Mucosa of descending colon (tissue), 3 donors: ENCODE results near the gene SIGLEC5. TPM values are rescaled to one million over a fixed set of nuclear protein-coding genes. Genes with fewer than 3 reads are reported as not detected.

Source experiments
- ATAC-seq: fragments of 200-7000 bp; cut with Tn5 transposase; one replicate; pipeline ENCODE4 v1.9.1; 2020; ENCODE audit warnings: mild to moderate bottlenecking, moderate library complexity
- DNase-seq, 3 donors: peaks; one replicate each; pipeline ENCODE4 v3.0.0-alpha.2; 2020
- H3K36me3 ChIP-seq: fragments of 200-600 bp; one replicate; pipeline ENCODE4 v1.8.0; 2021; ENCODE audit warnings: low read depth, mild to moderate bottlenecking
- H3K4me1 ChIP-seq: fragments of 200-600 bp; one replicate; pipeline ENCODE4 v1.8.0; 2021; ENCODE audit warnings: low read depth, mild to moderate bottlenecking
- H3K4me3 ChIP-seq: fragments of 200-600 bp; one replicate; pipeline ENCODE4 v1.8.0; 2021; ENCODE audit warnings: mild to moderate bottlenecking
- H3K9me3 ChIP-seq: fragments of 200-600 bp; one replicate; pipeline ENCODE4 v1.8.0; 2021; ENCODE audit warnings: mild to moderate bottlenecking
- CTCF ChIP-seq: fragments of 200-600 bp; IDR thresholded peaks from one replicate; pipeline ENCODE4 v1.8.0; 2022; ENCODE audit warnings: antibody characterized with exemption, mild to moderate bottlenecking
- intact Hi-C, 2 donors: fragments of 100-400 bp; cut with DNase I in 1 of 2; cut with micrococcal nuclease in 1 of 2; formaldehyde crosslinking; loops; one replicate each; pipeline versions ENCODE4 v1.11.0 to v1.11.1; 2022; cut with DNase I, micrococcal nuclease
- total RNA-seq, 3 donors: library from RNA; stranded (reverse); fragmentation: NEBNext Ultra II Directional in 2 of 3; extraction: Animal tissue kit (Norgen Biotek cat#: 25700) in 2 of 3; gene quantifications; one replicate each; pipeline versions ENCODE4 v1.2.1 to v1.2.4, GENCODE V29; 2021 to 2023
- donor health status: DM: no; HTN: no; CAD: no; lungs with moderate emphysema.
- donor health status: DM: no; HTN: no; CAD: no.
- donor health status: DM: no; HTN: yes; CAD: no.

Gene SIGLEC5
- total RNA-seq, 3 donors from 2014 or later, result 0.32 to 0.84 TPM; not detected in 1

DNA sequence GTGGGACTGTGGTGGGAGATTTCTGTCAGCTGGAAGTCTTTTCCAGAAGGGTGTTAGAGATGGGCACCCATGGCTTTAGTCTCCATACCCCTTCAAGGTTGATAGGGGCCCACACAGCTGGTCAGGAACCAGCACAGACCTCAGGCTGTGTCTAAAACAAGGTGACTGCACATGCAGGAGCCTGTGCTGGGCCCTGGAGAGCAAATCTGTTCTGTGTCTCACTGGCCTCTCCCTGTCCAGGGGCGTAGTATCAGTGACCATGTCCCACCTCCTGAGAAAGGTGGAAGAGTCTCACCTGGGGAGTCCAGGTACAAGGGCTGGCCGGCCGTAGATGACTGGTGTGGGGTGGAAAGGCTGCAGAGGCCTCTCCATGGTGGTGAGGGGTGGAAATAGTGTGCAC, 39.8 kb downstream of the SIGLEC5 start:
- no peak for ATAC-seq
- H3K36me3 ChIP-seq, result peaks cover 10% of the 10 kb centered on the region
- peaks cover 30% of the 10 kb centered on the region for H3K9me3 ChIP-seq
- peaks cover 2% of the 10 kb centered on the region for H3K4me1 ChIP-seq
- no peak for TF ChIP-seq CTCF
- H3K4me3 ChIP-seq, result no peak overlapping the region
- intact Hi-C loops, result no loop called here
- DNase-seq, result no peak

DNA sequence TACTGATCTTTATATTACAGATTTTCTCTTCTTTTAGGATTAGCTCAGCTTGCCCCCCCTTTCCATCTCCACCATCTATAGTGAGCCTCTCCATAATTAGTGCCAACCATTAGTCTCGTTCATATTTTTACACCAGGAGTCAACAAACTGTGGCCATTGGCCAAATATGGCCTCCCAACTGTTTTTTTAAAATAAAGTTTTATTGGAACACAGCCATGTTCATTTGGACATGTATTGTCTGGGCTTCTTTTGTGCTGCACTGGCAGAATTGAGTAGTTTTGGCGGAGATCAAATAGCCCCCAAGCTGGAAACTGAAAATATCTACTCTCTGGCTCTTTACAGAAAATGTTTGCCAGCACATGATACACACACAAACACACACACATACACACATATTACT, 40.7 kb downstream of the SIGLEC5 start:
- H3K4me1 ChIP-seq, result peaks cover 2% of the 10 kb centered on the region
- H3K4me3 ChIP-seq, result no peak overlapping the region
- H3K36me3 ChIP-seq, result peaks cover 10% of the 10 kb centered on the region
- no peak for DNase-seq
- intact Hi-C loops, result no loop called here
- no peak for ATAC-seq
- peaks cover 39% of the 10 kb centered on the region for H3K9me3 ChIP-seq
- TF ChIP-seq CTCF, result no peak

DNA sequence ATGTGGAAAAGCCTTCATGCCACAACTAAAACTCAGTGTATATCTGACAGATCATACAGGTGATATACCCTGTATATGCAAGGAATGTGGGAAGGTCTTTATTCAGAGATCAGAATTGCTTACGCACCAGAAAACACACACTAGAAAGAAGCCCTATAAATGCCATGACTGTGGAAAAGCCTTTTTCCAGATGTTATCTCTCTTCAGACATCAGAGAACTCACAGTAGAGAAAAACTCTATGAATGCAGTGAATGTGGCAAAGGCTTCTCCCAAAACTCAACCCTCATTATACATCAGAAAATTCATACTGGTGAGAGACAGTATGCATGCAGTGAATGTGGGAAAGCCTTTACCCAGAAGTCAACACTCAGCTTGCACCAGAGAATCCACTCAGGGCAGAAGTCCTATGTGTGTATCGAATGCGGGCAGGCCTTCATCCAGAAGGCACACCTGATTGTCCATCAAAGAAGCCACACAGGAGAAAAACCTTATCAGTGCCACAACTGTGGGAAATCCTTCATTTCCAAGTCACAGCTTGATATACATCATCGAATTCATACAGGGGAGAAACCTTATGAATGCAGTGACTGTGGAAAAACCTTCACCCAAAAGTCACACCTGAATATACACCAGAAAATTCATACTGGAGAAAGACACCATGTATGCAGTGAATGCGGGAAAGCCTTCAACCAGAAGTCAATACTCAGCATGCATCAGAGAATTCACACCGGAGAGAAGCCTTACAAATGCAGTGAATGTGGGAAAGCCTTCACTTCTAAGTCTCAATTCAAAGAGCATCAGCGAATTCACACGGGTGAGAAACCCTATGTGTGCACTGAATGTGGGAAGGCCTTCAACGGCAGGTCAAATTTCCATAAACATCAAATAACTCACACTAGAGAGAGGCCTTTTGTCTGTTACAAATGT, 42.7 kb downstream of the SIGLEC5 start:
- H3K4me3 ChIP-seq, result no peak overlapping the region
- DNase-seq, result no peak
- intact Hi-C loops, result no loop called here
- TF ChIP-seq CTCF, result no peak
- H3K9me3 ChIP-seq, result peaks cover 43% of the 10 kb centered on the region
- no peak for ATAC-seq
- H3K4me1 ChIP-seq, result no peaks in the 10 kb centered on the region
- H3K36me3 ChIP-seq, result peaks cover 10% of the 10 kb centered on the region

DNA sequence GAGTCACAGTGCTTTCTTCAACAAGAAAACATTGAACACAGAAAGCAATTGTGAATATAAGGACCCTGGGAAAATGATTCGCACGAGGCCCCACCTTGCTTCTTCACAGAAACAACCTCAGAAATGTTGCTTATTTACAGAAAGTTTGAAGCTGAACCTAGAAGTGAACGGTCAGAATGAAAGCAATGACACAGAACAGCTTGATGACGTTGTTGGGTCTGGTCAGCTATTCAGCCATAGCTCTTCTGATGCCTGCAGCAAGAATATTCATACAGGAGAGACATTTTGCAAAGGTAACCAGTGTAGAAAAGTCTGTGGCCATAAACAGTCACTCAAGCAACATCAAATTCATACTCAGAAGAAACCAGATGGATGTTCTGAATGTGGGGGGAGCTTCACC, 43.4 kb downstream of the SIGLEC5 start:
- Histone ChIP-seq H3K4me1 (no peaks in the 10 kb centered on the region), H3K4me3 (no peak overlapping the region), H3K36me3 (peaks cover 13% of the 10 kb centered on the region), H3K9me3 (peaks cover 43% of the 10 kb centered on the region)
- TF ChIP-seq CTCF, result no peak
- ATAC-seq (no peak), DNase-seq (no peak)
- intact Hi-C loops, result no loop called here

GRCh38 chr19:51586103-51586728, 44.0 kb downstream of the SIGLEC5 start:
- TF ChIP-seq CTCF, result no peak
- intact Hi-C loops, result no loop called here
- Histone ChIP-seq H3K4me3 (no peak overlapping the region), H3K36me3 (peaks cover 13% of the 10 kb centered on the region), H3K9me3 (peaks cover 43% of the 10 kb centered on the region), H3K4me1 (no peaks in the 10 kb centered on the region)
- no peak for ATAC-seq
- no peak for DNase-seq
